Measurements from ENCODE around the gene NR5A1.

NR5A1 gene

DNA sequence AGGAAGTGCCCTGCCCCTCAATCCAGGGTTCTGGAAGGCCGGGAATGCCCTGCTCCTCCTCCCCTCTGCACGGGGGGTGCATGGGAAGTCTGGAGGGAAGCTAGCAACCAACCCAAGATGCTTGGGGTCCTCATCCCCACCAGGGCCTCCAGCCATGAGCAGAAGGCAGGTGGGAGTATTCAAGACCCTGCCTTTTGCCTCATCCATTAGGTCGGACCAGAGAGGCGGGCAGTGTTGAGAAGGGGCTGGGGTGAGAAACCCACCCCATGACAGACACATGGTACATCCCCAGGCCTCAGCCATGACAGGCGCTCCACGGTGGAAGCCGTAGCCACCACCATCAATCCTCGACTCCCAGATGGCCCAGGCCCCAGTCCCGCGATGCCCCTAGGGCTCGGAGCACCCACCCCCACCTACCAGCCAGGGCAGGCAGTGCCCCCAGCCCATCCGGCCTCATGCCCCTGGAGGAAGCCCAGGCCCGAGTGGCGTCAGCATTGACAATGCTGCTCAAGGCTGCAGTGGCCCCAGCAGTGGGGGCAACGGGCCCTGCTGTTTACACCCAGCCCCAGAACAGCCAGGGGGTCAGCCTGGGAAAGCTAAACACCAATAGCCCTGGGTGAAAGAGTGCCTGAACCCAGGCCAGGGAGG, 8.6 kb downstream of the NR5A1 start:
- no peak for DNase-seq (ENCODE audit: low read depth in 2 of 2)

DNA sequence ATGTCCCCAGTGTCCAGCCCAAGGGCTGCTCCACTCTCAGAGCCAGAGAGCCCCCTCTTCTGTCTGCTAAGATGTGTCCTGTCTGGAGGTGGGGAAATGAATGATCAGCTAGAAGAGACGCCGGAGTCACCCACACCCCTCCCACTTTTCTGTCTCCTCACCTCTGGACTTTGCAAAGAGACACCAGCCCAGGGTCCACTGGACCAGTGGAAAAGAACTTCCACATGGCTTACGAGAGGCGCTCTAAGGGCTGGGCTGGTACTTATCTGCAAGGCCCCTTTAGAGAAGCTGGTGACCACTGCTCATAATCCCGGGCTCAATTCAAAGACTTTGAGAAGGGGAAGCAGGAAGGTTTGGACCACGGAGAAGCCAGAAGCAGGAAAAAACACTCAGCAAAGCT, 9.2 kb downstream of the NR5A1 start:
- DNase-seq (ENCODE audit: low read depth in 2 of 2) = no peak

DNA sequence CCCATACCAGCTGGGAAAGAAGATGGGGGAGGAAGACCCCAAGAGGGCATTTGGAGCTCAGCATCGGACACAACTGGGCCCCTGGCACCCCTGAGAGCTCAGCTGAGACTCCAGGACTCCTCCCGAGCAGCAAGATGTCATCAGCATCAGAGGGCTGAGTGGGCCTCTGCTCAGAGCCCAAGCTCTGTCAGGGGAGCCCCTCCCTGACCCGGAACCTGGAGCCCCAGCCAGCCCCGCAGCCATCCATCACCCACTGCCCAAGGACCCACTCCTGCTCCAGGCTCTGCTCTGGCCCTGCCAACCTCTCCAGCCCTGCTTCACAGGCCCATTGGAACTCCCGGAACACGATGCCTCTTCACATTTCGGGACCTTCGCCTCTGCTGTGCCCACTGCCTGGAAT, 9.8 kb downstream of the NR5A1 start:
- DNase-seq (ENCODE audit: low read depth in 2 of 2) = no peak

DNA sequence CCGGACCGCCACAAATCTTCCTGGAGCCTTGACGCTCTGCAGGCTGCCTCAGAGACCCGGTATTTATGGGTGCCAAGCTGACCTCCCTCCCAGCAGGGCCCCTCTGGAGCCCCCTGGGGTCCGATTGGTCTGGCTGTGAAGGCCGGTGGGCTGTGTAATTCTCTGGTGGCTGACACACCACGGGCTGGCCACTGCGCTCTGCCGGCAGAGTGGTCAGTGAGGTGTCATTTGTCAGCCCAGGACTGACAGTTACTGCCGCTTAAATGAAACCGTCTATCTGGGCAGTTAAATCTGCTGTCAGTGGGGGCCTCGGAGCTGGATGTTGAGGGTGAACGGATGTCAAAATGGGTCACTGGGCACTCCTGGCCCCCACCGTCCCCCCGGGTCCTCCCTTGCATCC, 10.7 kb downstream of the NR5A1 start:
- no peak for DNase-seq (ENCODE audit: low read depth in 2 of 2)

DNA sequence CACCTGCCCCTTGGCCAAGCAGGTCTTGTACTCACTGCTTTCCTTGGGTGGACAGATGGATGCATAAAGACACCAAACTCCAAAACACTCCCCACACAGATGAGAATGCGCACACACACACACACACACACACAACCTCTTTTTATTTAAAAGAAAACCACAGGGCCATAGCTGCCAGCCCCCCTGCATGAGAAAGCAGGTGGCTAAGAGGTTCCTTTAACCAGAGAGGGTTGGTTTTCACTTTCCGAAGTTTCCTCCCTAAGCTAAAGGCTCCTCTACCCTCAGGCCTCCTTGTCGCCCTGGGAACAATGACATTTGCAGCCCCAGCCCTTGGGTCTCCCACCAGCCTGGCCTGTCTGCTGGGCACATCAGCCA, 11.1 kb downstream of the NR5A1 start:
- DNase-seq (ENCODE audit: low read depth in 2 of 2) = no peak

DNA sequence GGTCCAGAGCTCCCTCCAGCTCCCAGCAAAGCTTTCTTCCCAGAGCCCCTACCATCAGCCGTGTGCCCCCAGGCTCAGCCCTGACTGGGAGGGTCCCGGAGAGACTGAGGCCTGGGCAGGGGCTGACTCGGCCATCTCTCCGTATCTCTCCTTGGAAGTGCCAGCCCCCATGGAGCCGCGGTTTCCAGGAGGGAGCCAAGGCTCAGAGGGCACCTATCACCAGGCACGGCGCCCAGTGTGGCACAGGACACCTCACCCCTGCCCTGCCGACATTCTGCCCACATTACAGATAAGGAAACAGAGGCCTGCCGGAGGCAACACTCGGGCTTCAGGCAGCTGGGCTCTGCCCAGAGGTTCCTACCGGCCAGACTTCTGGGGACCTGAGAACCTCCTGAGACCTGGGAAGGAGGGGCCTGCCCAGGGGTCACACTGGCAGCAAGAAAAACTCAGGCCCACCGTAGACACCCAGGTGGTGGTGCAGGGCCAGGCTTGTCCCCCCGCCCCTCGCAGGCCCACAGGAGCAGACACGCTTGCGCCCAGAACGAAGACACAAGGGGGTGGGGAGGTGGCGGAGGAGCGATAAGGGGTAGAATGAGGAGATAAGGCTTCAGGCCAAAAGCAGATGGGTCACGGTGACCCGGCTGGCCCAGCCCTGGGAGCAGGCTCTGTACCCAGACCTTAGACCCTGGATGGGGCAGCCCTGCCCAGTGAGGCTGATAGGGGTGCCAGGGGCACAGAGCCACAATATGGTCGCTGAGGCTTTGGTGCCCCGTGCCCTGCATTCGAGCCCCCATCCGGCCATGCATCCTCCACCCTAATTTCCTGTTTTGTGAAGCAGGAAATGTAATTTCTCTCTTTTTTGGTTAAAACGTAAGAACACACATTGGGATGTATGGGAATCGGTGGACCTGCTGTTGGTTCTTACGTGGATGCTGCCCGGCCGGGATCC, 11.8 kb downstream of the NR5A1 start:
- DNase-seq (ENCODE audit: low read depth in 2 of 2) = no peak

DNA sequence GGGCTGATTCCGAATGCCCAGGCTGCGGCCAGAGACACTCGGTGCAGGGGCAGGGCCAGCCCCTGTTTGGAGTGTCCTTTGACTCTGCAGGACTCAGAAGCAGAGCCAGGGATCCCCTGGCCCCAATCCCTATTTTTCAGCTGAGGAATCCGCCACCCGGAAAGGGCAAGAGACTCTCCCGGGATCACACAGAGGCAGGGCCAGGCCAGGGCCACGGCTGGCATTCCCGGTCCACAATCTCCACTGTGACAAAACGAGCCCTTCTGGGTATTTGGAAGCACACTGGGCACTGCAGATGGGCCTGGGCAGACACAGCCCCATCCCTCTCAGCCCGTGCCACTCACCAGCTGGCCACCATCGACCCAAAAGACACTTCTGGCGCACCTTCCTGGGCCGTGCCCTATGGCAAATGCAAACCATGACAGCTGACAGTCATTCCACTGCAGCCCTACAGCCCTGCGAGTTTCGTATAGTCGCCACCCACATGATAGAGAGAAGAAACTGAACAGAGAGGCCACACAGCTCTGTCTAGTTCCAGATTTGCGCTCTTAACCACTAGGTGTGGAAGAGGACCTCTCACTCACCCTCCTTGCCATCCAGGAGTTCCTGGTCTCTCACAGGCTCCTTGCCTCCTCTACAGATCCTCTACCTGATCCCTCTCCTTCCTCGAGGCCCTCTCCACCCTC, 13.3 kb downstream of the NR5A1 start:
- no peak for DNase-seq (ENCODE audit: low read depth in 2 of 2)

DNA sequence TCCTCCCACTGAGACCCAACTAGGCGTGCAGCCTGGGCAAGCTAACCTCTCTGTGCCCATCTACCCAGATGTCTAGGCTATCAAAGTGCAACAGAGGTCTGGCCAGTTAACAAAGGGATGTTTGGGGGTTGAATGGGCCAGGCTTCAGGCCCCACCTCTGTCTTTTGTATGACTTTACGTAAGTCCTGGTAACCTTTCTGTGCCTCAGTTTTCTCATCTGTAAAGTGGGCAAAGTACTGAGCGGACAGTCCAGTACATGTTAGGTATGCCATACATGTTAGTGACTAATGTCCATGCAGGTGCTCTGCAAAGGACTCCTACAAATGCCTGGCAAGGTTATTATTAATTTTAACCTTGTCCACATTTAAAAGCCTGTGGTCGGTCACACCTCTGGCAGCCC, 14.0 kb downstream of the NR5A1 start:
- no peak for DNase-seq (ENCODE audit: low read depth in 2 of 2)

DNA sequence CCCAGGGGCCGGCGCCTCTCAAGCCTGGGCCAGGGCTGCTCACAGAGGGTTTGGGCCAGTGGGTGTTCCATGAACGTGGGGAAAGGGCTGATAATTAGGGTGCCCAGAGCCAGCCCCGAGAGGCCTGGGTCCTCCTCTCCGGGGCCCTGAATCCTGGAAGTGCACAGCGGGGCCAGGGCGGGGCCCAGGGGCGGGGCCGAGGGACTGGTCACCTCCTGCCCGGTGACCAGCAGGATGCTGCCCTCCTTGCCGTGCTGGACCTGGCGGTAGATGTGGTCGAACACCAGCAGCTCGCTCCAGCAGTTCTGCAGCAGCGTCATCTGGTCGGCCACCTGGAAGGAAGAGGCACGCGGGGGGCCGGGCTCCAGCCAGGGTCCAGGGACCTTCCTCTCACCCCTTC, 14.4 kb downstream of the NR5A1 start:
- no peak for DNase-seq (ENCODE audit: low read depth in 2 of 2)

DNA sequence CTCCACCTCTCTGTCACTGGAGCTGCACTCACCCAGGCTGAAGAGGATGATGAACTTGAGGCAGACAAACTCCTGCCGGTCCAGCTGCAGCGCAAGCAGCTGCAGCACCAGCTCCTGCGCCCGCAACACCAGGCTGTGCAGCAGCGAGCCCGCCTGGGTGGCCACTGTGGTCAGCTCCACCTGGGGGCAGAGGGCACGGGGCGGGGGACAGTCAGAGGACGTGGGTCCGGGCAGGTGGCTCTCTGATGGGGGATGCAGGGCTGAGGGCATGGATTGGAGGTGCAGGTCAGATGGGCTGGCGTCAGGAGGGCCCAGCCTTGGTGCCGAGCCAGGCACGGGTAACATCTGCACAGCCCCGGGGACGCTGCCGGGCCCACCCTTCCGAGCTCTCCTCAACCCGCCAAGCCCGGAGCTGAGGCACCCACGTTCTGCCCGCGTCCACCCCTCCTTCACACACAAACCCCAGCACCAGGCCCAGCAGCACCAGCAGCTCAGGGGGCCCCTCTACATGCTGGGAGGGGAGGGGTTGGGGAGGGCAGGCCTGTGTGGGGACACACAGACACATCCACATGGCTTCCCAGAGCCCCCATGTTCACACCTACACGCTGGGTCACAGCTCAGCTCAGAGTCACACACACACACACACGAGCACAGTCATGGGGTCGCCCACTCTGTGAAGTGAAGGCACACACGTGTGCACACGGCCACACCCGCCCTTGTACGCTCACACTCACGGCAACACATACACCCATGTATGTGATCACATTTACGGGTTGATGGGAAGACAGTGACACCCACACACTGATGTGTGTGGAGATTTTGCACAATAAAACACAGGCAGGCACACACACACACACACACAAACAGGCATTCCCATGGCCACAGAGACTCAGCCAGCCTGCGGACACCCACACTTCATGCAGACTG, 15.9 kb downstream of the NR5A1 start:
- DNase-seq (ENCODE audit: low read depth in 2 of 2) = no peak

DNA sequence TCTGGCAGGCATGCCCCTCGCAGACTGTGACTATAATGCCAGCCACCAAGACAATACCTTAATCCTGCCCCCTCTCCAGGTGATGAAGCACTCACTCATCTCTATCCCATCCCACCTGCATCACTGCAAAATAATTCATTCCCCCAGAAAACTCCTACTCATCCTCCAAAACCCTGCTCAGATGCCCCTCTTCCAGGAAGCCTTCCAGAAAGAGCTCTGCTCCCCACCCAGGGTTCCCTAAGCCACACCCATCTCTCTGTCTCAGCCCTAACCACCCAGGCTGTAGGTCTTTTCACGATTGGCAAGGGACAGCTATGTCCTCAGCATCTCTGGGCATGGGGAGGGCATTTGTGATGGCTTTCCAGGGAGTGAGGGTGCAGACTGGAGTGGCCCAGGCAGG, 17.2 kb downstream of the NR5A1 start:
- DNase-seq (ENCODE audit: low read depth in 2 of 2) = no peak

DNA sequence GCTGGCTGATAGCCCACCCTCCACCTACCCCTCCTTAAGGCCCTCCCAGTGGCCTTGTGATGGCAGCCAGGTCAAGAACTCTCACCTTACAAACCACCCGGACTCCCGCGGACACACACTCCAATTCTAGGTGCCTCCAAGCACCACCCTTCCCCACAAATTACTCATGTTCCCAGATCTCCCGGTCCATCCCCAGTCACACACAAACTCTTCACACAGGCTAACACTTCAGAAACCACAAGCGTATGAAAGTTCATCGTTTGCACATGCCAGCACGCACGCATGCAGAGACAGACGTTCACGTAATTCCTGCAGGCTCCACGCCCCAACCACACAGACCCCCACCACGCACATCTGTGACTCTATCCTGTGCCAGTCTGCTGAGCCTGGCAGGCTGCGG, 18.0 kb downstream of the NR5A1 start:
- DNase-seq (ENCODE audit: low read depth in 2 of 2) = no peak

DNA sequence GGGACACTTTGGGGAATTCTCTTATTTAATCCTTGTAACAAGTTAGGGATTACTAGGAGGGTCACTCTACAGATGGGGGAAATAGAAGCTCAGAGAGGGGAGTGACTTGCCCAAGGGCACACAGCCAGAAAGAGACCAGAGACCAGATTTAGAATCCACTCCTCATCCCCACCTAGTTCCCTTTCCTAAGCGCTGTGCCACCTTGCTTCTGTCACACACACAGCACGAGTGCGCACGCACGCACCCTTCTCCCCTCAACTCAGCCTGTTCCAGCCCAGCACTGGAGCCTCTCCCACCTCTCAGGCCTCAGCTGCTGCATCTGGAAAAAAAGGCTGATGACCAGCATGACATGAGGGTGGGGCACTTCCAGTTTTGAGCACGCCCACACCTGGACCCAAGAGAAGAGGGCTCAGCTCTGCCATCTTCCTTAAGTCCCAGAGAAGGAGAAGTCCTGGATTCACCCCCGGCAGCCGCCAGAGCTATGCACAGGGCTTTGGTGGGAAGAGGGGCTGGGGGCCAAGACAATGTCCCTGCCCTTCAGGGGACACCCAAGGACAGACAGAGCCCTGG, 18.5 kb downstream of the NR5A1 start:
- no peak for DNase-seq (ENCODE audit: low read depth in 2 of 2)

DNA sequence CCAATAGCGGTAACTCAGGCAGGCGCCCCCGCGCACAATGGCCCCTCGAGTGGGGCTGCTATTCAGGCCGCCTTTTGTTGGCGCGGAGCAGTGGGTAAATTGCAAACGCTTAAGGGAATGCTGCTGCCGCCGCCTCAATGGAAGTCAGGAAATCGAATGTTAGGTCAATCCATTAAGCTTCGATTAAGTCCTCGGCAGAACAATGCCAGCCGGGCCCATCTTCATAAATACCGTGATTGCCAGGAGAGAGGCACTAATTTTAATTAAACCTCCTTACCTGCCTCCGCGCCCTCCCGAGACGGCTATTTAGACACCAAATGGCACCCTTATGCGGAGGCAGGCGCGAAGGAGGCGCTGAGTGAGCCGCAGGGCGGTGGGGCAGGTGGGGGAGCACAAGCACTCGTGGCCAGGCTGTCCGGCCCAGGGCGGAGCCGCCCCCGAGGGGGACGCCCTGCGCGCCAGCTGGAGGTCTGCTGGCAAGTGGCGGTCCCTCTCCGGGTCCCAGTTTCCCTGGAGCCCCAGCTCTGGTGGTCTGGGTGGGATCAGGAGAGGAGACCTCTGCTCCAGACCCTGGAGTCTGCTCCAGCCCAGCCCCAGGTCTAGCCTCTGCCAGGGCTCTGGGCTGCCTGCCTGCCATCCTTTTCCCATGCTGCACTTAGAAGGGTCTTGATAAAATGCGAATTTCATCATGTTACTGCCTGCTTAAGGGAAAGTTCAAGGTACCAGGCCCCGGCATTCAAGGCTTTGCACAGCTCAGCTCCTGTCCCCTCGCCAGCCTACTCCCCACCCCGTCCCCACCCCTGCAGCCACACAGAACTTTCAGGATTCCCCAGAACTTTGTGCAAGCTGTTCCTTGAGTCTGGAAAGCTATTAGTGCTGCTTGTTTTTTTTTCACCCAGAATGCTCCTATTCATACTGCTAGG, 19.7 kb downstream of the NR5A1 start:
- DNase-seq (ENCODE audit: low read depth in 2 of 2) = no peak

DNA sequence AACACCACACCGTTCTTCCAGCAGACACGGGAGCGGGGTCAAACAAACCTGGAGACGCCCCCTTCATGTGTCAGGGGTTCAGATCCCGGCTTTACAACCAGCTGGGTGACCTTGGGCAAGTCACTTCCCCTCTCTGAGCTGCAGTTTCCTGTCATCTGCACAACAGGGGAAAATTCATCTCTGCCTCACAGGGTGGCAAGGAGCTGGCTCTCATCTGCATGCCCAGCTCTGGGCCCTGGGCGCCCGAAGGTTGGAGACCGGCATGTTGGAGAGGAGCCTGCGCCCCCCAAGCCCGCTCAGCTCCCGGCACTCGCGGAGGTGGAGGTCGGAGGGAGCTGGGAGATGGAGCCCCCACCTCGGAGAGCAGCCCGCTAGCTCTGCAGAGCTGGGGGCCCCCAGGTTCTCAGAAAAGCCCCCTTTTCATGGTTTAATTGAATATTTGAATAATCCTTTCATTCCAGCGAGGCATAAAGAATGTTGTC, 20.4 kb downstream of the NR5A1 start:
- DNase-seq (ENCODE audit: low read depth in 2 of 2) = no peak

DNA sequence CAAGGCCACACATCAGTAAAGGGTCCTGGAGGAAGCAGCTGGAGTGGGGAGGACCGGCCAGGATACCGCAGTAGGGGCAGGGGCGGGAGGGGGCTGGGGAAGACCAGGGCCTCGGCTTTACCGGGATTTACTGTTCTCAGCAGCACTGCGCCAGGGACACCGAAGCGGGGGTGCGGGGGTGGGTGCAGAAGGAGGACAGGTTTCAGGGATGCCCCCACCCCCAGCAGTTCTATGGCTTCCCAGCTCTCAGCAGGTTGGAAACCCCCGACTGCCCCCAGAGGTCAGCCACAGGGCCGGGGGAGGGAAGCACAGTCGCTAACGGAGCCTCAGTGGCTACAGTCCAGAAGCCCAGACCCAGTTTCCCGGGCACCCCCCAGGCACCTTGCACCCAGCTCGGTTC, 21.3 kb downstream of the NR5A1 start:
- DNase-seq (ENCODE audit: low read depth in 2 of 2) = no peak

DNA sequence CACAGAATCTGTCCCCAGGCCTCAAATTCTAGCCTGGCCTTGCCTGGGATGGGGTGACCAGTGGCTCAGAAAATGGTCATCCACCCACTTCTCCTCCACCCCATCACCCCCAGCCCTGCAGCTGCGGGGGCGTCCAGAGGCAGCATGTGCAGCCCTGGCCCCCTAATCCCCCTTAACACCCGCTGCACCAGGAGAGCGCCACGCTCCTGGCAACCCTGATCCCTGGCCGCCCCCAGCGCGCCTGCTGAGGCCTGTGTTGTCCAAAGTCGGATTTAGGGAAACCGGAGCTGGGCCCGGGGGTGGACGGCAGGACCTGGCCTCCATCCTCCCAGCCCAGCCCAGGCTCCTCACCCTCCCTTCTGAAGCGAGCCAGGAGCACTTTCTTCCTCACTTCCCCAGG, 22.0 kb downstream of the NR5A1 start:
- no peak for DNase-seq (ENCODE audit: low read depth in 2 of 2)

DNA sequence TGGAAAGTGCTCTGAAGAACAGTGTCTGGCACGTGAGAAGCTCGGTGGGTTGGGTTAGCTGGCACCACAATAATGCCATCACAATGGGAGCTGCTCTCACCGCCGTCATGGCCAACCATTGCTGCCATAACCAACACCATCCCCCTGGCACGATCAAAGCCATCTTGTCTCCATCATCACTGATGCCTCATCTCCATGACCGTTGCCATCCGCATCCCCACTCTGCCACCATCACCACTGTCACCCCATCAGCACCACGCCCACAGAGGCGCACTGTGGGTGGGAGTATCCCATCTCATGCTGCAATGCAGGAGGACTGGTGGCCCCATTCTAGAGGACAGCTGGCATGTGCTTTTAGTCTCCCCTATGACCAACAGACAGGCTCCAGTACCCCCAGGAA, 23.7 kb downstream of the NR5A1 start:
- DNase-seq (ENCODE audit: low read depth in 2 of 2) = no peak

DNA sequence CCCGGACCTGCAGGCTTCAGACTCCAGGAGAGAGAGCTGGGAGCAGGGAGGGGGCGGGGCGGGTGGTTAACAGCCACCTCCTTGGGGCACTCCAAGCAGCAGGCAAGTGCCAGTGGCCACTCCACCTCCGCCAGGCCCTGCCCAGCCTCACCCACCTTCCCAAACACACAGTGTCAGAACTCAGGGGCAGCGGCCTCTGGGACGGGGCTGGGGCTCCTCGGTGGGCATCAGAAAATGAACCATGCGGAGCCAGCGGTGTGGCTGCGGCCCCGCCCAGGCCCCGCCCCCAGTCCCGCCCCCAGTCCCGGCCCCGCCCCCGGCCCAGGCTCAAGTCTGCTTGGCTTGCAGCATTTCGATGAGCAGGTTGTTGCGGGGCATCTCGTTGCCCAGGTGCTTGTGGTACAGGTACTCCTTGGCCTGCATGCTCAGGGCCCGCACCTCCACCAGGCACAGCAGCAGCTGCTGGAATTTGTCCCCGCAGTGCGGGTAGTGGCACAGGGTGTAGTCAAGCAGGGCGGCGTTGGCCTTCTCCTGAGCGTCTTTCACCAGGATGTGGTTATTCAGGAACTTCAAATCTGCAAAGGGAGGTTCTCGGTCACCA, 24.7 kb downstream of the NR5A1 start:
- no peak for DNase-seq (ENCODE audit: low read depth in 2 of 2)

DNA sequence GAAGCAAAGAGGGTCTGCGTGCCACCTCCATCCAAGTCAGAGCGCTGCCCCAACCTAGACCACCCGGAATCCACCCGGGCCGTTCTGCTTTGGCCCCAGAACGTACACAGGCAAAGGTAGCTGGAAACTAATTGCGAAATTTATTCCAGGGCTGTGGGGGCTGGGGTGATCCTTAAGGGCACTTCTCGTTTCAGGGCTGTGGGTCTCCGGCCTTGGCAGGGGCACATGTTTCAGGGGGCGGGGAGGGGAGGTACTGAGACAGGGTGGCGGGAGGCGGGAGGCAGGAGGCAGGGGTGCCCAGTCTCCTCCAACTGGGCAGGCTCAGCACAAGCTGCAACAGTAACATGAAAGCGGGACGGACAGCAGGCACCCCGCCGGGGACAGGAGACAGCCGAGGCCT, 26.1 kb downstream of the NR5A1 start:
- no peak for DNase-seq (ENCODE audit: low read depth in 2 of 2)
